Caki2 (cell line): ENCODE results near the gene NEURL1B. TPM values are rescaled to one million over a fixed set of nuclear protein-coding genes. Genes with fewer than 3 reads are reported as not detected.
"Not testable (repeated sequence)": the region's sequence is repeated elsewhere in the genome, so short reads cannot be mapped to it uniquely, and the experiment has no call there.

Source experiments
- DNase-seq: peaks from one replicate; pipeline ENCODE4 v3.0.0-alpha.2; 2015; ENCODE audit warnings: low read depth
- in situ Hi-C: cut with HindIII; loops from 2 replicates; pipeline ENCODE4 v1.10.0; 2016; ENCODE audit warnings: low sequenced_read_pairs, low pct_unique_long_range_greater_than_20kb, mixed read lengths
- total RNA-seq: library from RNA; depleted of rRNA; stranded (reverse); fragments of >200 nt; shearing (Covaris generic); gene quantifications from 2 replicates; pipeline ENCODE4 v1.2.3, GENCODE V29; 2014; ENCODE audit warnings: low replicate concordance

The NEURL1B gene
- total RNA-seq, 1 experiment from 2014 or later = 9.7 TPM

DNA sequence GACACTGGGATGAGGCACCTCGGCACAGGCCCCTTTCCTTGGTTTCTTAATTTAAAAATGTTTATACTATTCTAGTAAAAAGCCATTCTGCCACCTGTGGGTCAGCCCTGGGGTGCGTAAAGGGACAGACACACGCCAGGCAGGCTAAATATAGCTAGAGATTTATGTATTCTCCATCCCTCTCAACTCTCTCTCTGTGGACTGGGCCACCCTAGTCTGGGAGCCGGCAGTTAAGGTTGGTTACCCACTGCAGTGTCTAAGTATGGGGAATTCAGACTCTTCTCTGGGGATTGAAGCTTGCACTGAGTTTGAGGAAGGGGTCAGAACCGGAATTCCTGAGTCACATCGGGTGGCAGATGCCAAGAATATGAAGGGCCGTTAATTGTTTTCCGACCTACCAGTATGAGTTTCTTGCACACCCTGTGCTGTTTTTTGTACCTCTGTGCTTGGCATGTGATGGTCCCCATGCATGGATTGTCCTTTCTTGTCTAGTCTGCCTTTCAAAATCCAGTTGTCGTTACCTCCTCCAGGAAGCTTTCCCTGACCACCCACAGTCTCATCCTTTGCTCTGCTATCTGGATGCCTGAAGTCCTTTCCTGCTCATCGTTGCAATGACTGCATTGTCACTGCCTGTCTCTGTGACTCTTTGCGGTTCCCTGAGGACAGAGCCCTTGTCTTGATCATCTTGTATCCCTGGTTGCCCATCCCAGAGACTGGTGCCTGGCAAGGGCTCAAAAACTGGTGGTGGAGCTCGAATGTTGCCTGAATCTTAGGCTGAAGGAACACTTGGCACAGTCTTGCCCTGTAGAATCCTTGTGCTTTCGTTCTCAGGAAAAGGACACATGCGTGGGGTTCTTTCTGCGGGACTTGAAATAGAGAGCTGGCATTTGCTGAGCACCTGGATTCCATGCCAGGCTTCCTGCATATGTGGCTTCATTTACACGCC lies 2.1 kb downstream of the NEURL1B start:
- in situ Hi-C loops = no loop called here
- DNase-seq = no peak

DNA sequence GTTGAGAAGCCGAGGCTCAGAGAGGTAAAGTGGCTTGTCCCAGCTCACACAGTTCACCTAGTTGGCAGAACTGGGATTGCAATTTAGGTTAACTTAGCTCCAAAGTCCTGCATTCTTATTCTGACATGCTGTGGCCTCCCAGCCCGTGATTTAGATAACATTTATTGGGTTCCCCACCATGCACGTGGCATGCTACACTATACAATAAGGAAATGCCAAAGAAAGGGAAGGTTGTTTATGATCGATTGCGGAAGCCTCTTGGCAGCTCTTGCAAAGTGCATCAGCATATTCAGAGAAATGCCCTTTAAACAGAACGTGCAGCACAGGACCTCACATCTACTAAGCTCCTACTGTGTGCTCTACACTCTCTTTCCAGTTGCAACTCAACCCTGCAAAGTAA lies 3.2 kb downstream of the NEURL1B start:
- no peak for DNase-seq
- in situ Hi-C loops = no loop called here

DNA sequence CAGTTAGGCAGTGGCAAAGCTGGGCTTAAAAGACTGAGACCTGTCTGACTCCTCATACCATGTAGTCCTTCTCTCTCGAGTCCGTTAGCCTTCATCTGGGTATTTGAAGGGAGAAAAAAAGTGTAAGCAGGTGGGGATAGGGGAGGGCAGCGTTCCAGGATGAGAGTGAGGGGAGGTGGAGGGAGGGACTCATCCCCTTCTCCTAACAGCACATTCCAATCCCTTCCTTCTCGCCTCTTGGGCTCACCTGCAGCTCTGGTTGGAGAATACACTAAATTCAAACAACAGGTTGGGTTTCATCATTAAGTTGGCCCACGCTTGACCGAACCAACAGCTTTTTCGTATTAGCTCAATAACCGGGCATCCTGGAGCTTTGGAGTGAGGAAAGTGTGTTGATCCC lies 3.6 kb downstream of the NEURL1B start:
- in situ Hi-C loops = no loop called here

DNA sequence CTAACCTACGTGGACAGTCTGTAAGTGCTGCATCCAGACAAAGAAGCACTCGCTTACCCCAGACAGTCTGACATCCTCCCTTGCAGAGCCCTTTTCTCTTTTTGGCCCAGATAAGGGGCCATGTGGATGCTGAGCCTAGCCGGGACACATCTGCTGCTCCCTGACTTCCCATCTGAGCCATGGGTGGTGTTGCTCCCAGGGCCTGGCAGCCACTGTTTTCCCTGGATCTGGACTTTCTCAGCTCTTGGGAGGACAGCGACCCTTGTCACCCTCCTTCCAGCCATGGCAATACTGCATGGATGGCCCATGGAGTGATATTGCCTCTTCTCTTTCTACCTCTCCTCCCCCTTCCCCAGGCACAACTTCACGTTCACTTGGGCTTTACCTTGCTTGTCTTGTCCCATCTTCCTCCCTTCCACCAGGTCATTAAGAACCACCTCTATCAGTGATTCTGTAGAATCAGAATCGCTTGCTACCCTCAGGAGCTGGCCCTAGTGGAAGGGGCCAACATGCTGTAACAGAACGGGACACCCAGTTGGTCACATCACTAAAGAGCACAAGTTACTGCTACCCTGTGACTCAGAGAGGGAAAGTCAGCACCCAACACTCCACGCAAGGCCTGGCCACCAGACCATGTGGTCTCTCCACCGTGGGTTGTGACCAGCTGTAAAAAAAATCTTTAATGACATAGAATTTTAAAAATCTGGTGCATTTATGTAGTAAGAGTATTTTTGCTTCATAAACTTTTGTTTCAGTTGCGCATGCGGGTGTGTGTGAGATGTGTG lies 4.4 kb downstream of the NEURL1B start:
- in situ Hi-C loops = no loop called here
- no peak for DNase-seq

More for the DNA sequence above, 3.6 kb downstream of the NEURL1B start:
- no peak for DNase-seq

DNA sequence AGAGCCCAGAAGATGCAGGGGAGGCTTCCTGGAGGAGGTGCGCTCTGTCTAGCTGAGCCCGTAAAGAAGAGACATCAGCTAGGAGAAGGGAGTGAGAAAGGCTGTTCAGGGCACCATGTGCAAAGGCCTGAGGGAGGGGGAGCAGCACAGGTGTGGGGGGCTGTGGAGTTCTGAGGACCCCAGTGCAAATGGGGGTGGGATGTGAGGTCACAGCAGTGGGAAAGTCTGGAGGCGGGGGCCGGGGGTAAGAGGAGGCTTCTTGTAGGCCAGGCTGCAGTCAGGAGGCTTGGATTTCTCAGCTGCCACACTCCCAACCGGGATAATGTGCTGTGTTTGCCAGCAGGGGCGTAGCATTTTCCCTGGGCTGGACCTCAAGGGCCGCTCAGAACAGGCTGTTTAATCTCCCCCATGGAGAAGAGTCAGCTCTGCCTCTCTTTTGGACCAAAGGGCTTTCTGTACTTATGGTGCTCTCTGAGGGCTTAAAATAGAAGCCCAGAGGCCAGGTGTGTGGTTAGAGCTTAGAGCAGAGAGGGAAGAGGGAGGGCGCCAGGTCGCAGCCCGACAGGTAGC lies 5.7 kb downstream of the NEURL1B start:
- DNase-seq = no peak
- in situ Hi-C loops = no loop called here

DNA sequence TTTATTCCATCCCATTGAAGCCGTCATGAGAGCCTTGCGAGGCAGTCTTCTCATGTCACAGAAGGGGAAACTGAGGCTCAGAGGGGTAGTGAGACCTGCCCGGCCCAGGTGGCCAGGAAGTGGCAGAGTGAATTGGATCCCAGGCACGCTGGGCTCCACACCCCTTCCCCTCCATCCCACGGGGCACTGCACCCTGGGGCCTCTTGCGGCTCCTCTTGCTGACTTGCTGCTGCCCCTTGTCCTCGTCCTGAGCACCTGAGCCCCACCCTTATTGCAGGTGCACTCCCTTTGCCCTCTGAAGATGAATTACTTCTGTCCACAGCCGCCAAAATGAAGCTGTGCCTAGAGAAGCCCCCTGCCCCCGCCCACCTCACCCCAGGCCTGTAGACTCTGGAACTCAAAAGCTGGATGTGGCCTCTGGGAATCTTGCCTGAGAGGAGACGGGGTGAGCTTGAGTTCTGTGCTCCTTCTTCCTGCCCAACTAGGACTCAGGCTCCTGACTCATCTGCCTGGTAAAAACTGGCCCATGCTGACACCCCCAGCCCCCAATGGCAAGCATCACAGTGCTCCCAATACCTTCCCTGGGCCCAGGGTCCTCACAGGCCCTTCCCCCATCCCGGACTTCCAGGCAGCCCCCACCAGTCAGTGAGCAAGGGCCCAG lies 6.4 kb downstream of the NEURL1B start:
- in situ Hi-C loops = no loop called here
- no peak for DNase-seq

DNA sequence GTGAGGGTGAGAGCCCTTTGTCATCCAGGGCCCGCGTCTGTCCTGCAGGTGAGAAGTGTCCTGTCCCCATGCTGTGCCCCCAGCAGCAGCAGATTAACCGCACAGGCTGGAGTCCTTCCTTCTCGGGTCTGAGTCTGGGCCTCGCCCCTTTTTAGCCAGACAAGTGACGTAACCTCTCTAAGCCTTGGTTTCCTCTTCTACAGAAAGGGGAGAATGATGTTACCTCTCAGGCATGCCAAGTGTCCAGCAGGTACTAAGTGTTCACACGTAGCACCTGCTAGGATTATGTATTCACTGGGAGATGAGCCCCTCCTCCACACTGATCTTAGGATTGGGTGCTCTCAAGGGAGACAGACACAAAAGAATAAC lies 6.9 kb downstream of the NEURL1B start:
- in situ Hi-C loops = no loop called here
- DNase-seq = no peak

DNA sequence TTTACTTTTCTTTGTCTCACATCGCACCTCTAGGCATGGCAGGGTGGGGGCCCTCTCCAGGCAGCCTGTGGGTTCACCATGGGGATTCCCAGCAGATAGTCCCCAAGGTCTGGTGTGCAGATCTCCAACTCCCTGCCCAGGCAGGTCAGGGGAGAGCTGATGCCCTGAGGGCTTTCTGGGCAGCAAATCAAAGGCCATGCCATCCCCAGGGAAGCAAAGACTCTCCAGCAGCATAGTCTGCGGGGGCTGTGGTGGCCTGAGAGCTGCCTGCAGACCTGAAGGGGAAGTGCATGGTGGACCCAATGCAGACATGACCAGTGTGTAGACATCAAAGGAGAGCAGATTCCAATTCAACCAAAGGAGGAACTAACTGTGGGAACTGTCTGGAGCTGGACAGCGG lies 7.7 kb downstream of the NEURL1B start:
- no peak for DNase-seq
- in situ Hi-C loops = no loop called here

DNA sequence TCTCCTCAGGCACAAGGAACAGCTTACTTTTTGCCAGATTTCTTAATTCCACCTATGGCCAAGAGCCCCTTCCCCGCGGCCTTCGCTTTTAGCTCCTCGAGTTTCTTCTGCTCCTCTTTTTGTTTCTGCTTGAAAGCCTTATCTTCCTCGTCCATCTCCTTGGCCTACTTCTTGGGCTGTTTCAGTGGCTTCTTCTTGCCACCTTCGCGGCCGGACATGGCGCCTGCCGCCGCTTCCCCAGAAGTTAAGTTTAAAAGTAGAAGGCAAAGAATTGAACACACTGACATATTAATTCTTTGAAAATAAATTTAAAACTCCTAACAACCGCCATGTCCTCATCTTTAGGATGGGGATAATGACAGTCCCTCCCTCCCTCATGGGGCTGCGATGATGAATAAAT lies 15.4 kb downstream of the NEURL1B start:
- in situ Hi-C loops, DNase-seq: not testable (repeated sequence)

DNA sequence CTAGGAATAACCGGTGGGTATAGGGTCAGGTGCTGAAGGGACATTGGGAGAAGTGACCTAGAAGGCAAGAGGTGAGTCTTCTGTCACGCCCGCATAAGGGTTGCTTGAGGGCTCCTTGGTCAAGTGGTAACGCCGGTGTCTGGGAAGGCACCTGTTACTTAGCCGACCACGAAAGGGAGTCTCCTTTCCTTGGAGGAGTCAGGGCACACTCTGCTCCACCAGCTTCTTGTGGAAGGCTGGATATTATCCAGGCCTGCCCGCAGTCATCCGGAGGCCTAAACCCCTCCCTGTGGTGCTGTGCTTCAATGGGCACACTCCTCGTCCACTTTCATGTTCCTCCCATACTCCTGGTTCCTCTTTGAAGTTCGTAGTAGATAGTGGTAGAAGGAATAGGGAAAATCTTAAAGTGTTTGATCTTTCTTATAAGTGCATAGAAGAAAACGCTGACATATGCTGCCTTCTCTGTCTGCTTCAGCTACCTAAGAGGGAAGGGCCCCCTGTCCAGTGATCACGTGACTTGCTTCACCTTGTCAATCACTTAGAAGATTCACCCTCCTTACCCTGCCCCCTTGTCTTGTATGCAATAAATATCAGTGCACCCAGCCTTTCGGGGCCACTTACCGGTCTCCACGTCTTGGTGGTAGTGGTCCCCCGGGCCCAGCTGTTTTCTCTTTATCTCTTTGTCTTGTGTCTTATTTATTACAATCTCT lies 16.6 kb downstream of the NEURL1B start:
- DNase-seq, in situ Hi-C loops: not testable (repeated sequence)

DNA sequence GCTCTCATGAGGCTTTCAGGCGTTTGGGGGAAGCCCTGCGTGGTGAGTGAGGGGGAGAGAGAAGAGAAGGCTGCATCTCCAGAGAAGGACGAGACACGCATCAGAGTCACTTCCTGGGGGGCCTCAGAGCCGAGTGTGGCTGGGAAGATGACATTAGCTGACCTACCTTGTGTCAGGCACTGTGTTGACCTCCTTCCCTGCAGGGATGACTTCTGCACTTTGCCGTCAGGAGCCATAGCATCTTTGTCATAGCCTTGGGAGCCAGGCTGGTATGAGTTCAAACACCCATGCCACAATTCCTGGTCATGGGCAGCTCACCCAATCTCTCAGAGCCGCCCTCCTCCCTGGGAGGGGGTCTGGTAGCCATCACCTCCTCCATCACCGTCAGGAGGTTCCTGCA lies 17.3 kb downstream of the NEURL1B start:
- in situ Hi-C loops = no loop called here
- no peak for DNase-seq

DNA sequence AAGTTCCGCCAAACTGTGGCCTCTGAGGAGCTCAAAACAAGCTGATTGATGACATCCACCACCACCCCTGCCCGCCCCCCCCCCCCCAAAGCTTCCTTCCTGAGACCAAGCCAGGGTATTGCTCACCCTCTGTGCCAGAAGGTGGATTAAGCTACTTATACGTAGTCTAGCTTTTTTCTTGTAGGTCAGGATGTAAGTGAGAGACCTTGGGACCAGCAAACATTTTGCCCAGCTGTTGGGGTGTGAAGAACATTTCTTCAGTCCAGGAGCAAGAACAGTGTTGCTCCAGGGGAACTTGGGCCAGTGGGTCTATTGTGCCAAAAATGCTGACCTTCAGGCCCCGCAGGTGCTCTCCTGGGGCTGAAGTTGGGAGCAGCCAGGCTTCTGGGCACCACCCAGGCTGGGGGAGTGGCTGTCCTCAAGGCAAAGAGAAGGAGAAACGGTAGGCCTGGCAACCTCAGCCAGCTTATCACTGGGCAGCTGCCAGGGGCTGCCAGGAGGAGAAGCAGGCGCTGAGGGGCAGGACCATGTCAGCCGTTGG lies 18.0 kb downstream of the NEURL1B start:
- no peak for DNase-seq
- in situ Hi-C loops = no loop called here

DNA sequence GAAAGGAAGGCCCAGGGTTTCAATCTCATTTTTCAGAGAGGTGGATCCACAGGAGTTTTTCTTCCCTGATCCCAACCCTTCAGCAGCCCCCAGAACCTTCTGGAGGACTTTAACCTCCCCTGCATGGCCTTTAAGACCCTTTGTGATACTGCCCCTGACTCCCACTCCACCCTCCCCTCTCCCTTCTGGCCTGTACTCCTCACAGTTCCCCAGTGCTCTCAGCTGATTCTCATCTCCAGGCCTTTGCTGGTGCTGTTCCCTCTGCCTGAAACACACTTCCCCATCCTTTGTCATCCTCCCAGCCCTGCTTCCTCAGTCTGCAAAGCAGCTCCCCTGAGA lies 18.5 kb downstream of the NEURL1B start:
- no peak for DNase-seq
- in situ Hi-C loops = no loop called here

DNA sequence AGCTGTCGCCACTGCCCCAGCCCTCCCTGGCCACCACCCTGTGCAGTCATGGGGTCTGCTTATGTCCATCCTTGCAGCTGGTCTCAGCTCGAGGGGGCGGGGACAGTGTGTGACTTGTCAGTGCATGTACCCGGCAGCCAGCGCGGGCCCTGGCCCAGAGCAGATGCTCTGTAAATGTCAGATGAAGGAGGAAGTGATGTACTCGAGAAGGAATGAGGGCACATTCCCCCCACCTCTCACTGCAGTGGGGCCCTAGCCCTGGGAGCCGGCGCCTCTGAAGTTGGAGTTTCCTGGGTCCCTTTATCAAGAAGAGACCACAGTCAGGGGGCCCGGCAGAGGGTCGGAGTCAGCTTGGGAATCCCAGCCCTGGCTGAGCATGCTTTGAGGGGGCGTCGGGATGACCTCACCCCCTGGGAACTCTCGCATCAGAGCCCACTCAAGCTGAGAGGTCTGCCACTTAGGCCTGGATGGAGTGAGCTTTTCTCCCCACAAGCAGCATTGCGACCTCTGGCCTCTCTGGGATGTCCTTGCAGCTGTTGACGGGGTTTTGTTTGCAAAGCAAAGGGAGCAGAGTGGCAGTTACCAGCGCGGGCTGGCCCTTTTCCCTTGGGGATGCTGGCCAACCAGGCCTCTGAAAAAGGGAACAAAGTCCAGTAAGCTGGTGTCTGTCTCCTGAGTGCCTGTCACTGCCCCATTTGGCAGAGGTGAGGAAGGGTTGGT lies 19.0 kb downstream of the NEURL1B start:
- DNase-seq = no peak
- in situ Hi-C loops = no loop called here

DNA sequence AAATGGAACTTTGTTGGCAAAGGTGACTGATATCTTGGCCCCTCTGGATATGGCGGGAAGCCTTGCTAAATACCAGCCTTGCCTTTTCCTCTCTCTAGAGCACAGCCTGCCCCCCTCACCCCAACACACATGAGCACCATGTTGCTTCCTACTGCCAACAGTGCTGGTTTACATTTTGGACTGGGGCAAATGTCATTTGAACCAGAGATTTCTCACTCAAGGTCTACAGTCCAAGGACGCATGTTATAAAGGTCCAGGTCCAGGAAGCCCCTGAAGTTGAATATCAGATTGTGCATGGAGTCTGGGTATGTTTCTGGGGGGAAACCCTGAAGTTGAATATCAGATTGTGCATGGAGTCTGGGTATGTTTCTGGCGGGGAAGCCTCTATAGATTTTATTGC lies 19.9 kb downstream of the NEURL1B start:
- in situ Hi-C loops = no loop called here
- no peak for DNase-seq

DNA sequence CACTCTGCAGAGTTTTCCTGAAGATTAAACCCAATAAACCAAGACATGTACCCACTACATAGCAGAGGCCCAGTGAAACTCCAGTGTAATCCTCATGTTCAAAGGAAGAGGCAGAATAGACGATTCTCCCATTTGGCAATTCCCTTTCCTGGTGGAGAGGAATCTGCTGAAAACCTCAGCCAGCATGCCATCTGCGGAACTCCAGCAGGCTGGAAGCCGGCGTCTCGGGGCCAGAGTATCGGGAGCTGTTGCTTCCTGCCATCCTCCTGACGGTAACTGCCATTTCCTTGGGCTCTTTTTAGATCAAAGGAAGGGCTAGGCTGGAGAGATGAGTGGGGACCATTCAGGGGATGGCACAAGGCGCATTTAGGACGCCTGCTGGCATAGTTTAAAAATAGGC lies 20.5 kb downstream of the NEURL1B start:
- no peak for DNase-seq
- in situ Hi-C loops = no loop called here

DNA sequence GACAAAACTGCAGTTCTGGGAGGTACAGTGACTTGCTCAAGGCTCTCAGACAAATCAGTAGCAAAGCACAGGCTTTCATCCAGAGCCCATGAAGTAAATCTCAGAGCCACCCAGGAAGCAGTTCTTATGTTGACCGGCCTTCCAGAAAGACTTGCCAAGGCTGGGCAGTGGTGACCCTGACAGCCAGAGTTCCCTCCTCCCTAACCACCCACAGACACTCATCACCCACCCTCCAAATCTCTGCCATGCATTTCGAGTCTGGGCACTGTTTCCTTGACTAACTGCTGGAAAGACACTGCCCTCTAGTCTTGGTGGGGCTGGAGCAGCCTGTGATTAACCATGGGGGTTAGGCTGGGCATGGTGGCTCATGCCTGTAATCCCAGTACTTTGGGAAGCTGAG lies 21.5 kb downstream of the NEURL1B start:
- DNase-seq = no peak
- in situ Hi-C loops = no loop called here
